ENCODE data around the gene FBXO34.

- TF ChIP-seq CTCF (IDR thresholded peaks at IDR 0.05), result no peak
- TF ChIP-seq POLR2A (IDR thresholded peaks at IDR 0.05), result no peak
Observed at GRCh38 chr14:55288439-55288838, 17.2 kb downstream of the FBXO34 start.
